GF-D8 (cell line): ENCODE data around the gene HOXA7.

Experiments
- DNase-seq: peaks from one replicate; lab custom pipeline; 2025; lab: John Stamatoyannopoulos, UW

HOXA7 gene

GRCh38 chr7:27156508-27156898 is at the start of gene HOXA7:
TSS of gene HOXA7 (minus strand) at chr7:27156675. CDS start at chr7:27156545, 130 bp downstream.
- DNase-seq: no peak

GRCh38 chr7:27205325-27206280 is 49.1 kb upstream of the HOXA7 start:
- no peak for DNase-seq

- no peak for DNase-seq
Observed at GRCh38 chr7:27204851-27205322, 48.4 kb upstream of the HOXA7 start.

DNA sequence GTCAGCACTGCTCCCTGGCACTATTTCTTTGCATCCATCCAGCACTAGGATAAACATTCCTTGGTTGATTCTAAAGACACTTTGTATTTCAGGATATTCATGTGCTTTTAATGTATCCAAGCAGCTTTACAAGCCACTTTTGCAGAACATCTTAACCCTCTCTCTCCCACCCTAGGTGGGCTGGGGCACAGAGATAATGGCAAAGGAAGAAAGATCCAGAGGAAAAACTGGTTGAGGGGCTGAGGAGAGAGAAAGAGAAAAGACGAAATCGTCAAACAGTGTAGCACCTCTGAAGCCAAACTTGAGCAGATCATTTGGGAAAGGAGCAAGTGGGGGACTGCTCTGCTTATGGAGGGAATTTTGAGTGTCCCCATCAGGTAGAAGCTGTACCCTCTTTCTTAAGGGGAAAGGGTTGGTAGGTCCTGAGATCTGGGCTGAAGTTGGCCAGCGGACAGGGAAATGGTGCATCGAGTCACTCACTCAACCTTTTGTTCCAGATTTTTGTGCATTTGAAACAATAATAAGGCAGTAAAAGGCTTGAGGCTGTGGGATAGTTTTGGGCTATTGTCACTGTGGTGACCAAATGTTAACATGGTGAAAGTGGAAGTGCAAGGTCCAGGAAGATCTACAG is 47.6 kb upstream of the HOXA7 start:
- no peak for DNase-seq

DNA sequence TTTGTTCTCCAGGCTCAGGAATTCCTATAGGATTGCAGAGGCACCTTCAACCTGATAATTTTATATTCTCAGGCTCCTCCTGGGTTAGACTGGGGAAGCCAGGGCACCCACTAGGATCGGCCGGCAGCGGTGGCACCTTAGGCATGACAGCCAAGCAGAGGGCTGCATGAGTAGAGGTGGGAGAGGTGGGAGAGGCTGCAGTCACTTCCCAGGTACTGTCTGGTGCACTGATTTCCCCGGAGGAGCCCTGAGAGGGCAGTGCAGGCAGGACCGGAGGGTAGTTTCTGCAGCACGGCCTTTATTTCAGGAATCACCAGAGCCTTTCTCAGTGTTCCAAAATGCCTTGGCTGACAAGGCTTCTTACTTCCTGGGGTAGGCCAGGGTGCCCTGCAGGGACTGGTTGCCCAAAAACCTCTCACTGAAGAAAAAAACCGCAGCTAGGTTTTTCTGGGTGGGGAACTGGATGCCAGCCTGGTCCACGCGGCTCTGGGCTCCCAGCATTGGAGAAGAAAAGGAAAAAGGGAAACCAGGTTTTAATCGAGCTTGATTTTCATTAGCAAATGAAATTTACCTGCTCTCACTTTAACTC is 47.0 kb upstream of the HOXA7 start:
- DNase-seq: peak; percentile 24

DNA sequence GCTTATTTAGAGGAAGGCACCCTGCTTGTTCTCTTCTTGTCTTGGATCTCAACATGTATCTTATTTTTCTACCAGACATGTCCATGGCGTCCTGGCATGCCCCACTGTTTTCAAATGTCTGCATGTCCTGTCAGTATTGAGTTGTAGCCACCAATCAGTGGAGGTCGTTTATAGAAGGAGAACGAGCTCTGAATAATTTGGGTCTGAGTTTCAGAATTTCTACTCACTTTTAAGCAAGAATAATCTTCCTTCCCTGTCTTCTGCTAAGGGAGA is 46.3 kb upstream of the HOXA7 start:
- DNase-seq: no peak

DNA sequence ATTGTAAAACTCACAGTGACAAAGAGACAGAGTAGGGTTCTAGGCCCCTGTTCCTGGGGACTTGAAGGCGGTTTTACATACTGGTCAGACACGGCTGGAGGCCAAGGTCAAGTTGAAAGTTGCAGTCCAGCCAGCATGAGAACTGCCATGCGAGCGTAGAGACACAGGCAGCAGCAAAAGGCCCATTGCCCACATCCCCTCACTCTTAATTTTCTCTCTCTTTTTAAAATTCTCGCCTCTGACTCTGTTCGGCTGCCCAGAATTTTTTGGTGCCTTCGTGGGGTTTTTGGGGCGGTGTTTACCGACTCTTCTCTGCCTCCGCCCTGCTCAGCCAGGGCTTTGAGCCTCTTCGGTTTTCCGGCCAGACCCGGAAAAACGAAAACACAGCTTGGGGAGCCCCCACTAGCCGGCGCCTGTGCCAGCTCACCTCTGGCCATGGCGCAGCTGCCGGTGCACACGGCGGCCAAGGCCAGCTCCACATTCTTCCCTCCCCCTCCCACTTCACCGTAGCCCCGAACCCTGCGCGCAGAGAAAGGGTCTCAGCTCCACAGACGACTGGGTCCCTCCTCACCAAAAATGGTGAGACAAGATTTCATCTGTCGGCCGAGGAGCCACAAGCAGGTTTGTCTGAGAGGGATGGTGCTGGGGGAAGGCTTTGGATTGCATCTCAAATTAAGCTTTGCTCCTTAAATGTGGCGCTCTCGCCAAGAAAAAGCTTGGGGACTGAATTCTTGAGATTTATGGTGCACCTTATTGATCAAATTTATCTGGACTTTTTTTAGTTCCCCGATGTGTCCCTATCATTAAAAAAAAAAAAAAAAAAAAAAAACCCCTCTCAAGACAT is 45.8 kb upstream of the HOXA7 start:
- no peak for DNase-seq

DNA sequence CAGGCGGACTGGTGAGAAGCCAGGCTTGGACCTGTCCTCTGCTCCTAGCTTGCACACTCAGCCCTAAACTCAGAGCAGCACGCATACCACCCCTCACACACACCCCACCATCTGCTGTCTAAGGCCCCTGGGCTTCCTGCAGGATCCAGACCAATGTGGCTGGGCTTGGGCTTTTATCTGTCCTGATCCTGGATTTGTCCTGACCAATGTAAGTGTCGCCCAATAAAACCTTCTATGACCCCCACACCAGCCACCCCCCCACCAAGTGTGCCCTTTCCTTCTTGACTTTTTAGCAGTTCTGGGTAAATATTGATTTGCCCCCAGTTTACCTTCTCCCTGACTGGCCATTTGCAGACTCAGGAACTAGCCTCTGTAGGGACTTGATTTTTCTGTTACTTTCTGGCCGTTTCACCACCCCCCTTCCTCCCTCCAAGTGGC is 45.1 kb upstream of the HOXA7 start:
- no peak for DNase-seq

- DNase-seq: peak; percentile 77
Observed at GRCh38 chr7:27200761-27201579, 44.5 kb upstream of the HOXA7 start.

DNA sequence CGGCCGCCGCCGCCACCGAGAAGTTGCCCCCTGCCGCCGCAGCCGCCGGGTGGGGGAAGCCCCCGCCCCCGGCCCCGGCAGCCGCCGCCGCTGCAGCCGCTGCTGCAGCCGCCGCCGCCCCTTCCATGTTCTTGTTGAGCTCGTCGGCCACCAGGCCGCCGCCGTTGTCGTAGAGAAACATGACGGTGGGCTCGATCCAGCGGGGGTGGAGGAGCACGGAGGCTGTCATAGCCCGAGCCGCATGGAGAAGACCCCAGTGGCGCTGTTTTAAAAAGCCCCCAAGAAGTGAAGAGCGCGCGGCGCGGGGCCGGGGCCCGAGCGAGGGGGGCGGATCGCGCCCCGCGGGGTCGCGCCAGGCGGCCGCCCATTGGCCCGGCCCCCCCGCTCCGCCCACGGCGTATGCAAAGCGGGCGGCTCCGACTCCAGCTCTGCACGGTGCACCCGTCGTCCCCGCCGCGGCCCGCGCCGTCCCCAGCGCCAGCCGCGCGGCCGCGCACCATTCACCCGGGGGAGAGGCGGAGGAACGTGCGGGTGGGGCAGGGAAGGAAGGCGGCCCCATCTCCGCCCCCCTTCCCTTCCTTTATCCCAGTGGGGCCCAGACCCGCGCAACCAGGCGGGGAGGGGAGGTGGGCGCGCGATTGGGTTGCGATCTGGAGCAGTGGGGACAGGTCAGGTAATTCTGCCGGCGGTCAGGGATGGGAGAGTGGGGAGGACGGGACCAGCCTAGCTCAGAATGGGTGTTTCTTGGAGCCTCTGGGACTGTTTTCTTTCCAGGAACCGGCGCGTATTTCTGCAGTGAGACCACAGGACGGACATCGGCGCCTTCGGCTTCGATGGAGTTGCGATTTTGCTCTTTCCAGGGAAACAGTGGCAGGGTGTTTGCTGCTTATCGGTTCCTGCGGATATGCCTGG is 43.6 kb upstream of the HOXA7 start, which contains the start of gene HOXA13:
TSS of gene HOXA13 (minus strand) at position 243 of the 912 bp plus-strand sequence. CDS start at position 229, 14 bp downstream.
- DNase-seq: peak; percentile 86

- DNase-seq: no peak
Observed at GRCh38 chr7:27198871-27199801, 42.7 kb upstream of the HOXA7 start.

DNA sequence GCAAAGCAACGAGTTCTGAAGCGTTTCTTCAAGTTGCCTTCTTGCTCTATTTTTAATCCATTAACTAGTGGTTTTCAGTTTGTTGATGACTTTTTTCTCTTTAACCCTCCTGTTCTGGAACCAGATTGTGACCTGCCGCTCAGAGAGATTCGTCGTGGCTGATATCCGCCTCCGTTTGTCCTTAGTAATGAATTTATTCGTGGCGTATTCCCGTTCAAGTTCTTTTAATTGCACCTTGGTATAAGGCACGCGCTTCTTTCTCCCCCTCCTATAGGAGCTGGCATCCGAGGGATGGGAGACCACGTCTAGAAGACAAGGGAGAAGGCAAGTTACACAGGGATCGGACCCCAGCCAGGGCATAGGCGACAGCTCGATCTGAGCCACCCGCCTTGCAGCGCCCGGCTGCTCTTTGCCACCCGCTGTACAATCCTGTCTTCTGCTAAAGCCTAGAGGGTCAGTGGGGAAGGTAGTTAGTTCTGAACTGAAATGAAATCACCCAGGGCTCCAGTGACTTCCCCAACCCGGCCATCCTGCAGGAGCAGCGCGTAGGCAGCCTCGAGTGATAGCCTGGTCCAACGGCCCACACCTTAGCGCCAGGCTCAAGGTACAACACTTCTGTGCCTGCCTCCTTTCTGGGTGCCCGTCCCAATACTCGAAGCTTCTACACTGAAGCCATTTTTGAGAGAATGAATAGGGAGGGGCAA is 41.8 kb upstream of the HOXA7 start:
- no peak for DNase-seq

DNA sequence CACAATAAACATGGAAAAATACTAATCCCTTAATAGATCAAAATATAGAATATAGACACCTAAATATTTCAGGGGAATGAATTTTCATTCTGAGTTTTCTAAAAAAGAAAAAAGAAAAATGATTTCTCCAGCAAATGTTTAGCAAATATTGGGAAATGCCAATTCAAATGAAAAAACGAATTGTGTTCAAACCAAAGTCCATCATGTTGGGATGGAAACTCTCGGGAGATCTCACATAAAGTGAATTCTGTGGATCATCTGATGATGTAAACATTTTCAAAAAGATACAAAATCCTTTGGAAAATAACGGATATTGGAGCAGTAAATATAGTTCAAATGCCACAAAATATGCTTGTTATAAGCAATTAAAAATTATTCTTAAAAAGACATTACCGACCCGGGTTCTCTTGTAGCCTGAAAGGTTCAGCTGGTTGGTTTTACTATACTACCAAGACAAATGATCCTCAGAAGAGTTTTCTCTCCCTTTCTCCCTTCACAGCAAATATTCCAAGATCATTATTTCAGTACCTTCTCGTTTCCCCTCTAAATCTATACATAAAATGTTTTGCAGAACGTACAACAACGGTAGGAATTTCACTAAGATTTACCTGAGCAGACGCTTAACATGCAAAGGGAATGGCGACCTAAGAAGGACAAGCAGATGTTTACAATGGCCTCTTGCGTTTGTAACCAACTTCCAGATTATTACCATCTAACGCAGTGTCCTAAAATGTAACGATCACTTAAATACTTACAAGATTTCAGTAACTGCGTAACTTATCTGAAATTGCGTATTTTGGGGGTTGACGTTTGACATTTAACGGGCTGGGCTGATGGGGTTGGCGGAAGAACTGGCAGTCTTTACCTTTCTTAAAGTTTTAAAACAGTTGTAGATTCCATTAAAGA is 40.9 kb upstream of the HOXA7 start:
- DNase-seq: no peak

GRCh38 chr7:27196287-27196767 is 39.9 kb upstream of the HOXA7 start:
- peak; percentile 79 for DNase-seq

- no peak for DNase-seq
Observed at GRCh38 chr7:27194686-27195379, 38.4 kb upstream of the HOXA7 start.

GRCh38 chr7:27194002-27194352 is 37.5 kb upstream of the HOXA7 start:
- no peak for DNase-seq
